ENCODE measurements around the gene MRPL11.

- TF ChIP-seq POLR2A (IDR thresholded peaks at IDR 0.05) = no peak
- no peak for TF ChIP-seq CTCF (IDR thresholded peaks at IDR 0.05)
Measured at GRCh38 chr11:66477263-66478201, 38.9 kb upstream of the MRPL11 start.

Data from Peyer's patch (tissue), 4 donors.